8988T (cell line): ENCODE measurements around the gene CD96.
A peak's percentile ranks its signal among the peaks of the same experiment; 100 is the strongest.
"Not testable (repeated sequence)": the region's sequence is repeated elsewhere in the genome, so short reads cannot be mapped to it uniquely, and the experiment has no call there.

ENCODE experiments used
- DNase-seq: peaks from one replicate; pipeline ENCODE4 v3.0.0; 2011

Gene CD96

DNA sequence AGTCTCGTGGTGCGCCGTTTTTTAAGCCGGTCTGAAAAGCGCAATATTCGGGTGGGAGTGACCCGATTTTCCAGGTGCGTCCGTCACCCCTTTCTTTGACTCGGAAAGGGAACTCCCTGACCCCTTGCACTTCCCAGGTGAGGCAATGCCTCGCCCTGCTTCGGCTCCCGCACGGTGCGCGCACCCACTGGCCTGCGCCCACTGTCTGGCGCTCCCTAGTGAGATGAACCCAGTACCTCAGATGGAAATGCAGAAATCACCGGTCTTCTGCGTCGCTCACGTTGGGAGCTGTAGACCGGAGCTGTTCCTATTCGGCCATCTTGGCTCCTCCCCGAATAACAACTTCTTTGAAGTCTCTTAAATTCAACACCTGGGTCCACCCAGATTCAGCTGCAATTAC lies 19.9 kb downstream of the CD96 start:
- not testable (repeated sequence) for DNase-seq

DNA sequence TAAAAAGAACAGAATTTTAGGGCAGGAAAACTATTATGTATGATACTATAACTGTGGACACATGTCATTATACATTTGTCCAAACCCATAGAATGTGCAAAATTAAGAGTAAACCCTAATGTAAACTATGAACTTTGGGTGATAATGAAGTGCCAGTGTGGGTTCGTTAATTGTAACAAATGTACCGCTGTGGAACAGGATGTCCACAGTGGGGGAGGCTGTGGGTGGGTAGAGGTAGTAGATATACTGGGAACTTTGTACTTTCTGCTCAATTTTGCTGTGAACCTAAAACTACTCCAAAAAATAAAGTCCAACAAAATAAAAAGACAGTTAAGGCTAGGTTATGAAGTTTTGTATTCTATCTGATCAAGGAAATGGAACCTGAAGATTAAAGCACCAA lies 24.8 kb downstream of the CD96 start:
- no peak for DNase-seq

DNA sequence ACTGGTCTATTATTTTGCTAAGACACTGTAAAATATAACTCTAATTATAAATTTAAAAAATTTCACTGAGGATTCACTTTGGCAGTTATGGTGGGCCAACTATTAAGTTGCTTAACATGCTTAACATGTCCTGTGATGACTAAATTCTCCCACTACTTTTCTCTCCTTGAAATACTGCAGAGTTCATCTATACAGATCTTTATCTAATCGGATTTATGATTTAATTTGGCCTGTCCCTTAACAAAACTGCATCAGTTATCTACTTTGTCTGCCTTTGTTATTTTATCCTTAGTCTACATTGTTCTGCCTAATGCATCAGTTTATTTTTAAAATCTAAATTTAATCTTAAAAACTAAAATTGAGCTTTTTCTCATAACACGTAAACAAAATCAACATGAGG lies 26.4 kb downstream of the CD96 start:
- DNase-seq = no peak

DNA sequence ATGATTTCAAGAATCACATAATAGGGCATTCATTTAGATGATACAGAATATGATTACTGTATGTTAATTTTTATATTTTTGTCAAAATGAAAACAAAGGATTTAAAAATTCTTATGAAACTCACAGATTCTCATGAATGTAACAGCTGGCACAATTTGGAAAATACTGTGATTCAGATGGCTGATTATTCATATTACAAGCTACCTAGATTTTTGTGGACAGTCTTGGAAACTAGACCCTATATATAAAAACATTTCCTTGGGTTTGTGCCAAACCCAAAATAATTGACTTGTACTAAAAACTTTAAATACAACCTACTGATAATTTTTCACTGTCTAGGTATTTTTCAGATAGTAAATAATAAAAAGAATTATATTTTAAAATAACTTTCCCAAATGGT lies 26.9 kb downstream of the CD96 start:
- DNase-seq = no peak

DNA sequence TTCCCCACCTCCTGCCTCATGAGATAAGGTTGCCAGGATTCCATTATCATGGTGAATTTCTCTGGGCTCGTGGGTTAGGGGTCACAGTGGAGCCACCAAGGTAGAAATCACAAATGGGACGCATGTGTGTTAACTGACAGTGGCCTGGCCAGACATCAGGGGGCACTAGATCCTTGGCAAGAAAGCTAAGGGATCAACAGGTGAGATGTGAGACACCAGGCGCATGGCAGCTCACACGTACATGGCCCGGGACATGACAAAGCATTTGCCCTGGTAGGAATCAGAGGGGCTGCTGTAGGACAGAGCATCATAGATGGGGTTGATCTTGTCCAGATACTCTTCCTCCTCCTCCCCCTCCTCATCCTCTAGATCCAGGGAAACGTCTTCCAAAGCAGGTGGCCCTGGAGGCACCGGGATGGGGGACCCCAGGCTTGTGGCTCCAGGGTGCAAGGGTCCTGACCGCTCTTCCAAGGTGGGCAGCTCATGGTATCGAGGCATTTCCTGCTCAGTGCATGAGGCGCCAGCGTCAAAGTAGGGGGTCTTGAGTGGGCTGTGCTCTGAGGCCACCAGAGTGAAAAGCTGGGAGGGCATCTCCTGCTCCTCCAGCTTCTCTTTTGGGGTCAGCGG lies 28.5 kb downstream of the CD96 start:
- no peak for DNase-seq

DNA sequence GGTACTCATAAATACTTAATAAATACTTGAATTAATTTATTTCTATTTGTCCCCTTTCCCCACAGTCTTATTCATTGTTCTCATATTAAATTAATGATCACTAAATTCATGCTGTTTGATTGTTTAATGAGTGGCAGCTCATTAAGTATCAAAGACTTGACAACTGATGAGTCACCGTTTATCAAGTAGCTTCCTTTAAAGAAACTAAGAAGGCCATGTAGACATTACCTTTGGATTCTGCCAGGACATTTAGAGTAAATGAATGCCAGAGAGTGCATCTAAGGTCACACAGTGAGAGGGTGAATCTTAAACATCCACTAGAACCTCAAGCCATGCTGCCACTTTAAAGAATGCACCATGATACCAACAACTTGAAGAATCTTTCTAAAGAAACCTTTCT lies 29.3 kb downstream of the CD96 start:
- no peak for DNase-seq

DNA sequence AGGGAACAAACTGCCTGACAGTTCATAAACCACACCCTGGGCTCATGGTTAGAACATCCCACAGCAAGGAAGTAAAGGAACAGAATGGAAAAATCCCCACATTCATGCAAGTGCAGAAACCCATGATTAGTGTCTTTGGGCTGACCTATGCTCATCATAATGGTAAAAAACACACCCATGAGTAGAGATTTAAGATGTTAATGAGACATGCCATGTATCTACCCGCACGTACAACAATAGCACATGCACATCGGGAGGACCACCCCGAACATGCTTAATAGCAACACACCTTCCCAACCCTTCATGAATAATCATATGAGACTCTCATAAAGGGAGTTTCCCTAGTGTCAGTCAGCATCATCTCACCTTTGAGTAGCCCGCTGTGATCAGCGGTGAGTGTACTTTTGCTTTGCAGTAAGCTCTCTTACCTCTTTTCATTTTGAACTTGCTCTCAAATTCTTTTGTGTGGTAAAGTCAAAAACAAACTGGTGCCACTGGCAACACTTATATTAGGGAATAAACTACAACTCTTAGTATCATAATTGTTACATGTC lies 30.0 kb downstream of the CD96 start:
- no peak for DNase-seq

DNA sequence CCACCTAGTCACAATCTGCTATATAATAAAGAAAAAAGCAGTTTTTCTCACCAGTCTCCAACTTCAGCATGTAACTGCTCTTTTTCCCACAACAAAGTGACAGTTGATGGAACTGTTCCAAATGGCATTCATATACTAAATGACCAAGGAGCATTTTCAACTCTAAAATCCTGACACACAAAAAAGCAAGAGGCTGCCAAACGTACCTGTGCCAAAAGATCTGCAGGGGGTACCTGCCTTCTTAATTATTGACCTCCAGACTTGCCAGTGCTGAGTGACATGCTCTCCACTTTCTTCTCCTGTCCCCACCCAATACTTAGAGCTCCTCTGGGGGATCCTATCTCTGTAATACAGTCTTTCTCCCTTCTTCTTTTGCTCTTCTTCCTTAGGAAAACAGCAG lies 35.1 kb downstream of the CD96 start:
- no peak for DNase-seq

DNA sequence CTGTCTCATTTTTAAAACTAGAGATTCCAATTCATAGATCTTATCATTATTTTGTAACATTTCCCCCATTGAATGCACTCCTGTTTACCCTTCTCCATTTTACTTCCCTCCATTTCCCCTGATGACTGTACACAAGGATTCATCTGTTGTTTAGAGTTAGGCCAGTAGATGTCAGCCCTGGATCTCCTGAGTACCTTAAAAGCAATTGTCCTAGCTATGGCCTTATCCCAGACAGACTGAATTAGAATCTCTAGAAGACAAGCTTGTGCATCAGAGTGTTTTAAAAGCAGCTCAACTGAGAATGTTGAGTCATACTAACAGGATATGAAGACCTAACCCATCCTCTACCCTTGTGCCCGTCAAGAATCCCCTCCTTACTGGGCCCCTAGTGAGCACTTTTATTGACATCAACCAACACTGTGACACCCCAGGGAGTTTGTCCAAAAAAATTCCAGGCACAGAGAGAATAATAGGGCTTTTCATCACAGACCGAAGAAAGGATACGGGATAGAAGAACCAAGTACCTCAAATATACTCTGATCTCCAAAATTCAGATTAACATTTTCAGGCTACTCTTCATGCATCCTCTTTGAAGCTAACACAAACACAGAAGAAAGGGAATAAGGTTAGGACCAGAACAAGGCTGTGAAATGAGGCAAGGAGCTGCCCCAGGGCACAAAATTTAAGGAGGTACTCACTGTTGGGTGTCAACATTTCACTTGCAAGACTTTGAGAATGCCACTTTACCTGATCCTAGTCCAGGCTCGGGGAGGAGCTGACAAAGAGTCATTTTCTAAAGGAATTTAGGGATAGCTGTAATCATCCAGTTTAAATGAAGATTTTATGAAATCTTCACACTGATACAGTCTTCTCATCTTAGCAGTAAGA lies 36.0 kb downstream of the CD96 start:
- no peak for DNase-seq

DNA sequence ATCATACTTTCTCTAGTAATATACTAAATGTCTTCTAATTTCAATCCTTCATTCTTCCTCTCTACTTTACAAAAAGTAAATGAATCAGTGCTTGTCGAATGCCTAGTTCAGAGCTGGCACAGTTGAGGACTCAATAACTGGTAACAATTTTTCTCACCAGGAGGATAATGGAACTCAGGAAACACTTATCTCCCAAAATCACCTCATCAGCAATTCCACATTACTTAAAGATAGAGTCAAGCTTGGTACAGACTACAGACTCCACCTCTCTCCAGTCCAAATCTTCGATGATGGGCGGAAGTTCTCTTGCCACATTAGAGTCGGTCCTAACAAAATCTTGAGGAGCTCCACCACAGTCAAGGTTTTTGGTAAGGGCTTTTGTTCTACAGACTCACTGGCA lies 36.9 kb downstream of the CD96 start:
- no peak for DNase-seq

DNA sequence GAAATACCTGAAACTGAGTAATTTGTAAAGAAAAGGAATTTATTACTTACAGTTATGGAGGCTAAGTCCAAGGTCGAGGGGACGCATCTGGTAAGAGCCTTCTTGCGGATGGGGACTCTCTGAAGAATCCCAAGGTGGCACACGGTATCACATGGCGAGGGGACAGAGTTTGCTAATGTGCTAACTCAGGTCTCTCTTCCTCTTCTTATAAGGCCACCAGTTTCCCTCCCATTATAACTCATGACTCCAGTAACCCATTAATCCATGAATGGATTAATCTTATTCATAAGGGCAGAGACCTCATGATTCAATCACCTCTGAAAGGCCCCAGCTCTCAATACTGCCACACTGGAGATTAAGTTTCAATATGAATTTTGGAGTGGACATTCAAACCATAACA lies 37.5 kb downstream of the CD96 start:
- DNase-seq = no peak

DNA sequence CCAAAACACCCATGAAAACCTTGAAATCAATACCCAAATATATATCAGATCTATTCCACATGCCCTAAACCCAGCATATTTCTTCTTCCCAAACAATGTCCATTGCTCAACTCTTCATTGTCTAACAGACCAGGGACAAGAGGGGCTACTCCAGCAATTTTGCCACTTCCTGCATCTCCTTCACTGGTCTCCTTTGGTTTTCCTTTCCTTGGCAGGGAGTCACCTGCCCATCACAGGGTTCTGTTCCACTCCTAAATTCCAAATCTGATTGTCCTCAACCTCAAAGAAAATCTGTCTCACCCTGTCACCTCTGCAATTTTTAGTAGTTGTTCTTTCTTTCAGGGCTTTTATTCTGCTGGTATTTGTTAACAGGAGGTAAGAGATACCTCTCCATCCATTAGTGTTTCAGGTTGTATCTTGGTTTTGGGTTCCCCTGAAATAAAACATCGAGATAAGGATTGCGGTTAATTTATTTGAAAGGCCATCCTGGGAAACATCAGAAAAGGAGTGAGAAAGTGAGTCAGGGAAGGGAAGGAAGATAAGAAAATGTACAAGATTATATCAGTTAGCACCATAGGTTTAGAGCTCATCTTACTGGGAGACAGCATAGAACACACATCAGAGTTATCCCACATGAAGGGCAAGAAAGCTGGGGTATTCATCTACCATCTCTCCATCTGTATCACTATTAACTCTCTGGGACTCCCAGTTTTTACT lies 39.6 kb downstream of the CD96 start:
- no peak for DNase-seq

DNA sequence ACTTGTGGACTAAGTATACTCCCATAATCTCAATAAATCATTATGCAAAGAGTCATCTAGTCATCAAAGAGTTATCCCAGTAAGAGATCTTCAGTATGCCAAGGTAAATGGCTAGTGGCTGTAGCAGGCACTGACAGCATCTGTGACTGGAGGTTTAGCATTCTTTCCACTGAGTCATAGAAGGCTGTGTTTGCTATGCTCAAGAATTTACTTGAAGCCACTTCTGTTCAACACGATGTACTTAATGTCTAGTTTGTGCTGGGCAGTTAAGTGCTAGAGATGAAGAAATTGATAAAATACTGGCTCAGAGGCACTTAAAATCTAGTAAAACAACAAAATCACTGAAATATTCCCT lies 40.1 kb downstream of the CD96 start:
- DNase-seq = peak; percentile 37

DNA sequence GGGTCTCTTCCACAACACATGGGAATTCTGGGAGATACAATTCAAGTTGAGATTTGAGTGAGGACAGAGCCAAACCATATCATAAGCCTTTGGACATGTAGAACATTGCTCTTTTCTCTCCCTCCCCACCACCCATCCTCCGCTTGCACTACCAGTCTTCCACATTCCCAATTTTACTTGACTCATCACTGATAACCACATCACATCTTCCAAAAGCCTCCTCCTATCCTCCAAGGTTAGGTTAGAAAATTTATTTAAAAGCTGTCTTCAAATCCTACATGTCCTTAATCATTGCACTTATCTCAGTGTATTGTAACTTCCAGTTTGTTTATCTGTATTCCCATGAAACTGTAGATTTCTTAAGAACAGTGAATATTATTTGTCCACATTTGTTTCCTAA lies 42.7 kb downstream of the CD96 start:
- DNase-seq = no peak

DNA sequence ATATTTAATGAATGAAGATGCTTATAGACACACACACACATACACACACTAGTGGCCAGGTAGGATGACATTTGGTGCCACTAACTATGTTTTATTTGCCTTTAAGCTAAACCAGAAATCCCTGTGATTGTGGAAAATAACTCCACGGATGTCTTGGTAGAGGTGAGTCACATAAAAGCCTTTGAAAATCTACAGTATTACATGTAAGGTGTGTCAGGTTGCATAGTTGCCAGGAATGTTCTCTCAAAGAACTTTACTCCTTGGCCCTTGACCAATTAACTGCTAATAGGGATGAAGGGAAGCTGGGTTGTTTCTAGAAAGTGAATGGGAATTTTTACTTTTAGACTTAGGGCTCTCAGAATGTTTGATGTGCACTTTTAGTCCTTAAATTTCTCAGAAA lies 43.2 kb downstream of the CD96 start:
- peak; percentile 18 for DNase-seq

DNA sequence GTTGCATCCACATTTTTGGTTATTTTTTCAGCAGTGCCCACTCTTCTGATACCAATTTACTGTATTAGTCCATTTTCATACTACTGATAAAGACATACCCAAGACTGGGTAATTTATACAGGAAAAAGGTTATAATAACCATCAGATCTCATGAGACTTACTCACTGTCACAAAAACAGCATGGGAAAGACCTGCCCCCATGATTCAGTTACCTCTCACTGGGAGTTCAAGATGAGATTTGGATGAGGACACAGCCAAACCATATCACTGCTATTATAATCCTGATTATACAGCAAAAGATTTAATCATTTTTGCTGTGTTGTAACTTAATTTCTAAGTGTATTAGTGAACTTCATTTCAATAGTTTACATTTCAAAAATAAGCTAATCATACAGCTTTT lies 46.5 kb downstream of the CD96 start:
- no peak for DNase-seq

DNA sequence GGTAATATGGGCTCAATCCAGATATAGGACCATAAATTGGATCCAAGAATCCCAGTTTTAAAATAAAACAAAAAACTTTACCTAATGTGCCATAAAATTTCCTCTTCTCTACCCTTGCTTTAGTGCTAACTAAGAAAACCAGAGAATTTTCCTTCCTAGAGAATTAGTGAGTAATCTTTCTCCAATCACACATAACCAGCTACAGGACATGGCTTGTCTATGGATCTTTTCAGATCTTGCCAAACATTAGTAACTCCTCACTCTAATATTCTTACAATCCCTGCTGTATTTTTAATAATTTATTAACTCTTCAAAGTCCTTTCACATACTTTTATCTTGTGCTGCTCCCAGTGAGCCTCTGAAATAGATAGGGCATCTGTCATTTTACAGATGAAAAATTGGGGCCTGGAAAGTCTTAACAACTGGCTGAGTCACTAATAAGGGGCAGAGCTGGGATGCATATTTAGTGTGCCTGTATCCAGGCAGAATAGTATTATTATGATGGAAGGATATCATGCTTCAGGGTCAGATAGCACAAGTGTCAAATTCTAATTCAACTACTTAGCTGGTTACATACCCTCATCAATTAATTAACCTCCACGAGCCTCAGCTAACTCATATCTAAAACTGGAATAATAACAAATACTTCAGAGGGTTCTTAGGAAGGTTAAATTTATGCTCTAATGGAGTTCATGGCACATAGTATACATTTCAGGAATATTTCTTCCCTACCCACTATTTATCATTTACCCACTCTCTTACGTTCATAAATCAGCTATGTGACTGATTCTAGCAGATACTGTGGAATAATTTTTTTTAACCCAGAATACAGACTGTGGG lies 47.5 kb downstream of the CD96 start:
- no peak for DNase-seq

DNA sequence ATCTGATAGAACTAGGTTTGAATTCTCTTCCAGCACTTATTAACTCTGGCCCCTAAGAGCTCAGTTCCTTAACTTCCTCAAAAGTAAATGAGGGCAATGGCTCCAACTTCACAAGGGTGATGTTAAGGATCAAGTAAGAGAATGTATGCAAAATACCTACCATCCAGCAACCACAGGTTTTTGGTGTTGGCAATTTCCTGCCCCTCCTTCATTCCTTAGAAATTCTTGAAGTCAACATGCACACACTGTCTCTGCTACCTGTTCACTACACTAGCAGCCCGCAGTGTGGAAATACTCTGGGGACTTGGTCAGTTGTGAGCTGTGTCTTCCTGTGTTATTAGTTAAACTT lies 48.1 kb downstream of the CD96 start:
- DNase-seq = peak; percentile 15

DNA sequence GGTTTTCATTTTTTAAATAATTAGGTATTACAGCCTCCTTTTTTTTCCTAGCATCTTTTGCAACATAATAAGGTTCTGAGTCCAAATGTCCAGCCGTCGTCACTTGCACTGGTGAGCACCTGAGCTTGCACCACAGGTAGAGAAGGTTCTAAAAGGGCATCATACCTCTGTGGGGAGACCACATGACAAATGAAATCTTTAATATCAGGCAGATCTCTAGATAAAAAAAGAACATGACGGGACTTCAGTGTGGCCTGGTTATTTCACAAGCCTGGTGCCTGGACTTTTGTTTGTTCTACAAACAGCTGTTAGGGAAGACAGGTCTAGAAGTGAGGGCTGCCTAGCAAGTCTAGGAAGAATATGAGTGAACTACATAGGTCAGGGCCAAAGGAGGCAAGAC lies 49.6 kb downstream of the CD96 start:
- no peak for DNase-seq

DNA sequence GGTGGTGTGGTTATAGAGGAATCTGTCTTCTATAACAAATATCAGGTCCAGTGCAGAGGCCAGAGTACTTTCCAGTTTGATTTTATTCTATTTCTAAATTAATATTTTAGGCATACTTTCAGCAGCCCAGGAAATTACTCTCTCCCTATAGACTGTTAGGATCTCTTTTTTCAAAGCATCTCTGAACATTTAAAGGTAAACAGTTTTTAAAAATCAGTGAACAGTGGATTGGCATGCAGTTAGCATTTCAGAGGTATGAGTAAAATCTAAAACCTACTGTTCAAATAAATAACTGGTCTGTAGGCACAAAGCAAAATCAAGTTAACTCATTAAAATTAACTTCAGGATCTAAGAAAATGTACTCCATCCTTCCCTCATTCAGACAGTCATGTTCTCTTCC lies 50.1 kb downstream of the CD96 start:
- DNase-seq = no peak

DNA sequence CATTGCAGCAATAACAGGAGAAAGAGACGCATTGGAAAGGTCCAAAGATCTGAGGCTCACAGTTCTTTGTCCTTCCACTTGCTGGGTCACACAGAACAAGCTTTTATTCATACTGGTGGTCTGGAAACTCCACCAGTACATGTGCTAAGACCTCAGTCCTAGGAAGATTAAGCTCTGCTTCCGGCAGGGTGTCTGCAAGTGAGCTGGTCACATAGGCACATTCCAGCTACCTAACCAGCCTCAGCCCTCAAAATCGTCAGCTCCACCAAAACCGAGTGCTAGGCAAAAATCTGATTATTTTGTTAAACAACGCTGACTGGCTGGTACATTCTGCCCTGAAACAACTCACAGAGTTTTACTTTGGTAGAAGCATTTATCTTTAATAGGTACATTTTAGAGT lies 50.9 kb downstream of the CD96 start:
- DNase-seq = no peak

DNA sequence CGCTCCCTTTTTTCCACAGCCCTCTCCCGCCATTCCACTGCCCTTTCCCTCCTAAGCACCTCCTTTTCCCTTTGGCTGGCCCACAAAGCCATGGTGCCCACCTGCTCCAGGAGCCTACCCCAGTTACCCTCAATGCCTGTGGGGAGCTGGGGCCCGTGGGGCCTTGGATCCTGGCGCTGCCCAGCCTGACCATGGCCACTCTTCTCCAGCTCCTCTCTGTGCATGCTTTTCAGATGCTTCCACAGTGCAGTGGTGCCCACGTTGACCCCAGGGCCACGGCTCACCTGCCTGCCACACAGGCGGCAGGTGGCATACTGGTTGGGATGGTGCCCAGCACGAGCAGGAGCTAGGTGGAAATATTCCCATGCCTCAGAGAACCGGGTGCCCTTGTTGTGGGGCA lies 51.7 kb downstream of the CD96 start:
- DNase-seq = no peak

DNA sequence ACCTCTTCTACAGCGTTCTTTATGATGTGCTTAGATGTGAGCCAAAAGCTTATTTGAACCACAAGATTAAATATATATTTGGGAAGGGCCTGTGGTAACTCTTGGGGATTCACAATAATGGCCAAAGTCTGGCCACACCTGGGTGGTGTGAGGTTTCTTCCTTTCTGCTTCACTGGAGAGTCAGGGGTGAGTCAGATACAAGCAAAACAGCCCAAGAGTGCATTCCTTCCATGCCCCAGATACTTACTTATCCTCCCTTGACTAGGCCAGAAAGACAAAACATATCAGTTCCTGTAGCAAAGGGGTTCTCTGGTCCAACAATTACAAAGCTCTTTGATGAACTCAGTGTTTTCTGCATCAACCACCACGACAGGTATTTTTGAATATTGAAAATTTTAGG lies 52.2 kb downstream of the CD96 start:
- DNase-seq = peak; percentile 41
